CD4-positive, alpha-beta T cell treated with Interleukin-6 for 4 hours (primary cell): Measurements from ENCODE around the gene HTR3A.
"Not testable (repeated sequence)": the region's sequence is repeated elsewhere in the genome, so short reads cannot be mapped to it uniquely, and the experiment has no call there.

Experiments used
- DNase-seq: peaks from one replicate; pipeline ENCODE4 v3.0.0-alpha.2; 2020; ENCODE audit warnings: mixed read lengths

HTR3A gene

DNA sequence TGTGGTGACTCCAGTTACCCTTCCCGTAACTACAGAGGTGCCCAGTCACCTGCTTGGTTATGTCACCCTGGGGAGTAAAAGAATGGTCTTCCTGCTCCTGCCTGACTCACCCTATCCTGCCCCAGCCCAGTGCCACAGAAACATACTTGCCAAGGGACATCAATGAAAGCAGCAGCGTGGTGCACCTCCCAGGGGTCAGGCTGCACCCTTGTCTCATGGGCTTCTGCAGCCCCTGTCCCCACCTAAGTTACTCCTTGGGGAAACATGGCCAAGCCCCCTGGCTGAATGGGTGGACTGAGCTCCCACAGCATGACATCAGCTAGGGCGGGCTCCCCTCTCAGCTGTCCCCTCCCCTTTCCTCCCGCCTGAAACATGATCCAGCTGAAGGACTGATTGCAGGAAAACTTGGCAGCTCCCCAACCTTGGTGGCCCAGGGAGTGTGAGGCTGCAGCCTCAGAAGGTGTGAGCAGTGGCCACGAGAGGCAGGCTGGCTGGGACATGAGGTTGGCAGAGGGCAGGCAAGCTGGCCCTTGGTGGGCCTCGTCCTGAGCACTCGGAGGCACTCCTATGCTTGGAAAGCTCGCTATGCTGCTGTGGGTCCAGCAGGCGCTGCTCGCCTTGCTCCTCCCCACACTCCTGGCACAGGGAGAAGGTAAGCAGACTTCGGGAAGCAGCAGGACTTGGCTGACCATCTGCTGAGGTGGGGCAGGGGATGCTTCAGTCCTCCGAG lies at the start of gene HTR3A:
Gene HTR3A (plus strand): TSS at position 368 of the 730 bp plus-strand sequence. CDS start 218 bp downstream, at position 586.
- DNase-seq = no peak

DNA sequence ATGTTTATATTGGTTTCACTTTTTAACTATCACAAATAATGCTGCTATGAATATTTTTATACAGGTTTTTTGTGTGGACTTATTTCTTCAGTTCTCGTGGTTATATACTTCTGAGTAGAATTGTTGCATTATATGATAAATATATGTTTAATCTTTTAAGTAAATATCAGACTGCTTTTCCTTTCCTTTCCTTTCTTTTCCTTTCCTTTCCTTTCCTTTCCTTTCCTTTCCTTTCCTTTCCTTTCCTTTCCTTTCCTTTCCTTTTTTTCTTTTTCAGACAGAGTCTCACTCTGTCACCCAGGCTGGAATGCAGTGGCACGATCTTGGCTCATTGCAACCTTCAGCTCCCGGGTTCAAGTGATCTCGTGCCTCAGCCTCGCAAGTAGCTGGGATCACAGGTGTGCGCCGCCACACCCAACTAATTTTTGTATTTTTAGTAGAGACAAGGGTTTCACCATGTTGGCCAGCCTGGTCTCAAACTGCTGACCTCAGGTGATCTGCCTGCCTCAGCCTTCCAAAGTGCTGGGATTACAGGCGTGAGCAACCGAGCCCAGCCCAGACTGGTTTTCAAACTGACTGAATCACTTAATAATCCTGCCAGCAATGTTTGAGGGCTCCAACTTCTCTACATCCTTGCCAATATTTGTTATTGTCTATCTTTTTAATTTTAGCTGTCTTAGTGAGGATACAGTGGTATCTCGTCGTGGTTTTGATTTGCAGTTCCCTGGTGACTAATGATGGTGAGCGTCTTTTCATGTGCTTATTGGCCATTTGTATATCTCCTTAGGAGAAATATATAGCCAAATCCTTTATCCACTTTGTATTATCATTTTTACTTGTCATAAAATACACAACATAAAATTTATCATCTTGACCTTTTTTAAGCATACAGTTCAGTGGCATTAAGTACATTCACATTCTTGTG lies 48.4 kb upstream of the HTR3A start:
- DNase-seq = no peak

DNA sequence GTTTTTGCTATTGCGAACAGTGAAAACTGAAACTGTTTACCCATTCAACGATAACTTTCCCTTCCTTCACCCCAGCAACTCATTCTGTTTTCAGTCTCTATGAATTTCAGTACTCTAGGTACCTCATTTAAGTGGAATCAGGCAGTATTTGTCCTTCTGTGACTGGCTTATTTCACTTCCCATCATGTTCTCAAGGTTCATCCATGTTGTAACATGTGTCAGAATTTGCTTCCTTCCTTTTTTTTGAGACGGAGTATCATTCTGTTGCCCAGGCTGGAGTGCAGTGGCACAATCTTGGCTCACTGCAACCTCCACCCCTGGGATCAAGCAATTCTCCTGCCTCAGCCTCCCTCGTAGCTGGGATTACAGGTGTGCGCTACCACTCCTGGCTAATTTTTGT lies 46.6 kb upstream of the HTR3A start:
- DNase-seq = no peak

DNA sequence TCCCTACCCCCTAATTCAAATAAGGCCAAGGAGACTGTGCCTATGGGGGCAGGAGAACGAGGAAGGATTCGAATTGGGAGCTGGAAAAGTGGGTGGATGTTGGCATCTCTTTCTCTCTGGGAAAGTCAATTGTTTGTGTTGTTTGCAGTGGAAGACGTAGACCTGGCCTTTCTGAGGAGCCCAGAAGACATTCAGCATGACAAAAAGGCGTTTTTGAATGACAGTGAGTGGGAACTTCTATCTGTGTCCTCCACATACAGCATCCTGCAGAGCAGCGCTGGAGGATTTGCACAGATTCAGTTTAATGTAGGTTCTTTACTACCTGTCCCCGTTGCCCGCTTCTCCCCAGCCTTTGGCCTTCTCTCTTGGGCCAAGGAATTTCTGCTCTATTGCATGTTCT lies 42.1 kb upstream of the HTR3A start:
- no peak for DNase-seq

GRCh38 chr11:113934193-113934592 lies 40.7 kb upstream of the HTR3A start:
- DNase-seq = not testable (repeated sequence)

GRCh38 chr11:113934761-113935160 lies 40.1 kb upstream of the HTR3A start:
- no peak for DNase-seq

GRCh38 chr11:113935858-113936257 lies 39.0 kb upstream of the HTR3A start:
- DNase-seq = no peak

GRCh38 chr11:113937918-113938317 lies 37.0 kb upstream of the HTR3A start:
- no peak for DNase-seq

GRCh38 chr11:113942256-113942655 lies 32.7 kb upstream of the HTR3A start:
- DNase-seq = no peak

DNA sequence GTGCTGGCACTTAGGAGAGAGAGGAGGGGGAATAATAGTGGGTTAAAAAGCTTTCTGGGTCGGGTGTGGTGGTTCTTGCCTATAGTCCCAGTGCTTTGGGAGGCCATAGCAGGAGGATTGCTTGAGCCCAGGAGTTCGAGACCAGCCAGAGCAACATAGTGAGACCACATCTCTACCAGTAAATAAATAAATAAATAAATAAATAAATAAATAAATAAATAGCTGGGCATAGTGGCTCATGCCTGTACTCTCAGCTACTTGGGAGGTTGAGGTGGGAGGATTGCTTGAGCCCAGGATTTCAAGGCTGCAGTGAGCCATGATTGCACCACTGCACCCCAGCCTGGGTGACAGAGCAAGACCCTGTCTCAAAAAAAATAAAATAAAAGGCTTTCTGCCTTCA lies 28.7 kb upstream of the HTR3A start:
- not testable (repeated sequence) for DNase-seq

DNA sequence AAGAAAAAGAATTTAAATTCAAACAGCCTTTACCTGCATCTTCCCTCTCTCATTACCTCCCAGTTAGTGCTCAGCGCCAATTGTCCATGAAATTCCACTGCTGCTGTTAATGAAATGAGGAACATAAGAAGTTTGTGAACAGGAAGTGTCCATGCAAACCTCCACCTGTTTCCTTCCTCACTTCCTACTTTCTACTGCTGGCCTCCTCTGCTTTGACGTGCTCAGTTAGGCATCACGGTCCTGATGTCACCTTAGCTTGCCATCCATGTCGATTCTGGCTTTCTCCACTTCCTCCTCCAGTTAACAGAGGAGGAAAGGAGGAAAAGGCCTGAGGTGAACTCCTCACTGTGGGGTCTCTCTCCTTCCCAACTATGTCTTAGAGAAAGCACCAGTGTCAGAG lies 26.9 kb upstream of the HTR3A start:
- DNase-seq = no peak

- DNase-seq = no peak
Observed at GRCh38 chr11:113949891-113950290, 25.0 kb upstream of the HTR3A start.

- no peak for DNase-seq
Observed at GRCh38 chr11:113951537-113951936, 23.4 kb upstream of the HTR3A start.

- DNase-seq = no peak
Observed at GRCh38 chr11:113952070-113952469, 22.8 kb upstream of the HTR3A start.

GRCh38 chr11:113952588-113952987 lies 22.3 kb upstream of the HTR3A start:
- DNase-seq = no peak

GRCh38 chr11:113954235-113954634 lies 20.7 kb upstream of the HTR3A start:
- DNase-seq = no peak

- DNase-seq = no peak
Observed at GRCh38 chr11:113956986-113957385, 17.9 kb upstream of the HTR3A start.

DNA sequence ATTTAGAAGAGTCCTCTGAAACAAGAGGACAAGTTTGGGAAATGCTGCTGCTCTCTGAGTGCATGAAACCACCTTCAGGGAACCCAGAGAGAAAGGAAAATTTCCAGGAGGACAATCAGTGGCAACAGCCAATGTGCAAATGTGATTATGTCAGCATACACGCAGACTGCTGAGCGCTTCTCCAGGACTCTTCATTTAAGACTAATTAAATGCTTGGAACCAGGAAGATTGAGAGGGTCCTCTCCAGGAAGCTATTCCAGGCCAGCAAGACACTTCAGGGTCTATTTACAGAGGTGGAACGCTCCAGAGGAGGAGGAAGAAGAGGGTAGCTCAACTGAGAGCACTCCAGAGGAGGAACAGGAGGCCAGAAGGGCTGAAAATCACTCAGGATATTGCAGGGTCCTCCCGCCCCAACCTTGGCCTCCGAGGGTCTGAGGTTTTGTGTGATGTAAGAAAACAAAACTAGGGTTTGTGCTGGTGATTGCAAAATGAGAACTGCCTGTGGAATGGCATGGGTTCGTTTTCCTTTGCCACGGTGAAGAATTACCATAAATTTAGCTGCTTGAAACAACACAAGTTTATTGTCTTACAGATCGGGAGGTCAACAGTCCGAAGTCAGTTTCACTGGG lies 14.1 kb upstream of the HTR3A start:
- DNase-seq = no peak

DNA sequence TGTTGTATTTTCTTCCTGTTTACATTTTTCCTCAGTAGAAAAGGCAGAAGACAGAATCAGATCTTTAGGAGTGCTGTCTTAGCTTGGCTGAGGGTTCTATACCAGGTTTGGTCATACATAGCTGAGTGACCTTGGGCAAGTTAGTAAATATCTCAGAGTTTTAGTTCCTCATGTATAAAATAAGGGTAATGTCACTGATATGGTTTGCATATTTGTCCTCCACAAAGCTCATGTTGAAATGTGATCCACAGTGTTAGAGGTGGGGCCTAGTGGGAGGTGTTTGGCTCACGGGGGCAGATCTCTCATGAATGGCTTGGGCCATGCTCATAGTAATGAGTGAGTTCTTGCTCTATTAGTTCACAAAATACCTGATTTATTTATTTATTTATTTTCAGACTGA lies 7.5 kb upstream of the HTR3A start:
- no peak for DNase-seq

GRCh38 chr11:113971506-113972195 lies 3.3 kb upstream of the HTR3A start:
- DNase-seq = no peak

DNA sequence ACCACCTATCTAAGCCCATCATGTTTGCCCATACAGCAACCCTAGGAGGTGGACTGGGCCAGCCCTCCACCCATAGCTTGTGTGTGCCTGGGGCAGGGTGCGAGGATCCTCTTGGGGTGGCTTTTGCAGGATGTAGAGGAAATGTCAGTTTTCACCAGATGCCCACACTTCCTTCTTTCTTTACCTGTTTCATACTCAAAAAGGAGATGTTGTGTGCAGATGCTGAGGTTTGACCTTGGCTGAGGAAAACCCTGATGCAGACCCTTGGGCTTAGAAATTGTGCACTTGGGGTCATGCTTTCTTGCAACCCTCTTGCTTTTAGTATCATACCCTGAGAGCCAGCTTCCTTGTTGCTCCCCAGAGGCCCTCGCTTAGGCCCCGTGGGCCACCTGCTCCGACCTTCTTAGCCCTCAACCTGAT lies 2.2 kb downstream of the HTR3A start:
- no peak for DNase-seq

- DNase-seq = no peak
Observed at GRCh38 chr11:113977701-113978100, 2.8 kb downstream of the HTR3A start.

DNA sequence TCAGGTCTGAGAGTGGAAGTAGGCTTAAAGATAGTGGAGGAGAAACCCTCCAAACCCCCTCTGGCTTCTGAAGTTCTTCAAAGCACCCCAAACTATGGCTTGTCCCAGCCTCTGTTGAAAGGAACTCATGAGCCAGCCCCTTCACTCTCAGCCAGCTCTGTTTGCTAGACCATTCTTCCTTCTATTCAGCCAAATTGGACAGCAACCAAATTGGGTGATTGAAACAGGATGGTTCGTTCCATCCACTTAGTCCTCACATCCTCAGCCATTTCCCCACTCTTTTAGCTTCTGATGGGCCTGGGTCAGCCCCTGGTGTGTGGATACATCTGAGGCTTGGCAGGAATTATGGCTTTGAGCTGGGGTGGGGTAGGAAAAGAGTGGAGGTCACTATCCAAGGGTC lies 4.5 kb downstream of the HTR3A start:
- DNase-seq = no peak
